OCI-LY7 (cell line): ENCODE results near the gene SLC27A1.

Experiments used
- EZH2phosphoT487 ChIP-seq: fragments of 200-600 bp; sonication (generic); IDR thresholded peaks from 2 replicates; pipeline ENCODE4 v1.6.1; 2018; ENCODE audit warnings: low read depth, borderline replicate concordance, mild to moderate bottlenecking, mixed run types, antibody characterized with exemption, low read length, moderate library complexity, mixed read lengths
- TF ChIP-seq, protein P1 (sequence below): fragments of 200-600 bp; sonication (generic); conservative IDR thresholded peaks from 2 replicates; pipeline ENCODE4 v1.5.1; 2014; ENCODE audit warnings: mild to moderate bottlenecking, antibody characterized with exemption, low read length, moderate library complexity, mixed read lengths

GRCh38 chr19:17522988-17523872, 52.9 kb downstream of the SLC27A1 start:
- TF ChIP-seq, protein P1, sequence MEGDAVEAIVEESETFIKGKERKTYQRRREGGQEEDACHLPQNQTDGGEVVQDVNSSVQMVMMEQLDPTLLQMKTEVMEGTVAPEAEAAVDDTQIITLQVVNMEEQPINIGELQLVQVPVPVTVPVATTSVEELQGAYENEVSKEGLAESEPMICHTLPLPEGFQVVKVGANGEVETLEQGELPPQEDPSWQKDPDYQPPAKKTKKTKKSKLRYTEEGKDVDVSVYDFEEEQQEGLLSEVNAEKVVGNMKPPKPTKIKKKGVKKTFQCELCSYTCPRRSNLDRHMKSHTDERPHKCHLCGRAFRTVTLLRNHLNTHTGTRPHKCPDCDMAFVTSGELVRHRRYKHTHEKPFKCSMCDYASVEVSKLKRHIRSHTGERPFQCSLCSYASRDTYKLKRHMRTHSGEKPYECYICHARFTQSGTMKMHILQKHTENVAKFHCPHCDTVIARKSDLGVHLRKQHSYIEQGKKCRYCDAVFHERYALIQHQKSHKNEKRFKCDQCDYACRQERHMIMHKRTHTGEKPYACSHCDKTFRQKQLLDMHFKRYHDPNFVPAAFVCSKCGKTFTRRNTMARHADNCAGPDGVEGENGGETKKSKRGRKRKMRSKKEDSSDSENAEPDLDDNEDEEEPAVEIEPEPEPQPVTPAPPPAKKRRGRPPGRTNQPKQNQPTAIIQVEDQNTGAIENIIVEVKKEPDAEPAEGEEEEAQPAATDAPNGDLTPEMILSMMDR, result no peak
- TF ChIP-seq EZH2phosphoT487, result no peak
